AG10803 (cell line): ENCODE measurements around the gene PLXNA4.

ENCODE experiments used
- DNase-seq: peaks from one replicate; pipeline ENCODE4 v3.0.0; 2010; ENCODE audit warnings: low read depth
- H3K4me3 ChIP-seq: 2 replicates; pipeline ENCODE4 v1.5.1; 2011; ENCODE audit warnings: mild to moderate bottlenecking, low read length, control low read depth
- CTCF ChIP-seq: conservative IDR thresholded peaks from 2 replicates; pipeline ENCODE4 v1.5.1; 2011; ENCODE audit warnings: mild to moderate bottlenecking, low read length, control low read depth, inconsistent platforms

Gene PLXNA4

GRCh38 chr7:132412435-132412834, 163.8 kb downstream of the PLXNA4 start:
- H3K4me3 ChIP-seq: no peak overlapping the region
- DNase-seq: no peak
- TF ChIP-seq CTCF: no peak

GRCh38 chr7:132410861-132411541, 165.3 kb downstream of the PLXNA4 start:
- DNase-seq: no peak
- TF ChIP-seq CTCF: no peak
- no peak overlapping the region for H3K4me3 ChIP-seq

- H3K4me3 ChIP-seq: no peak overlapping the region
- peak; percentile 56 for DNase-seq
- TF ChIP-seq CTCF: no peak
Measured at GRCh38 chr7:132410385-132410784, 165.9 kb downstream of the PLXNA4 start.

- H3K4me3 ChIP-seq: no peak overlapping the region
- no peak for DNase-seq
- no peak for TF ChIP-seq CTCF
Measured at GRCh38 chr7:132407764-132408163, 168.5 kb downstream of the PLXNA4 start.

GRCh38 chr7:132406039-132406438, 170.2 kb downstream of the PLXNA4 start:
- DNase-seq: peak; percentile 60
- no peak for TF ChIP-seq CTCF
- no peak overlapping the region for H3K4me3 ChIP-seq

GRCh38 chr7:132404261-132404660, 172.0 kb downstream of the PLXNA4 start:
- H3K4me3 ChIP-seq: no peak overlapping the region
- DNase-seq: no peak
- TF ChIP-seq CTCF: no peak

GRCh38 chr7:132403465-132404110, 172.7 kb downstream of the PLXNA4 start:
- peak; percentile 61 for DNase-seq
- no peak overlapping the region for H3K4me3 ChIP-seq
- TF ChIP-seq CTCF: no peak
